Measurements from ENCODE around the gene CEND1. TPM values are rescaled to one million over a fixed set of nuclear protein-coding genes. Genes with fewer than 3 reads are reported as not detected.

Gene CEND1
- total and polyA plus RNA-seq, 2 of the 13 experiments (the other 11 are each of a cell fraction or from before 2014, with no cell fraction given), result not detected

GRCh38 chr11:790721-791564 is 1.1 kb upstream of the CEND1 start (continued):
- TF ChIP-seq ZNF687 (CRISPR knock-in tag; IDR thresholded peaks at IDR 0.05), result 0 out of 2 replicates have a peak, but pooled peaks have one; percentile 7
- TF ChIP-seq, protein P1, sequence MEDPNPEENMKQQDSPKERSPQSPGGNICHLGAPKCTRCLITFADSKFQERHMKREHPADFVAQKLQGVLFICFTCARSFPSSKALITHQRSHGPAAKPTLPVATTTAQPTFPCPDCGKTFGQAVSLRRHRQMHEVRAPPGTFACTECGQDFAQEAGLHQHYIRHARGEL (CRISPR knock-in tag; IDR thresholded peaks at IDR 0.05), result no peak

DNA sequence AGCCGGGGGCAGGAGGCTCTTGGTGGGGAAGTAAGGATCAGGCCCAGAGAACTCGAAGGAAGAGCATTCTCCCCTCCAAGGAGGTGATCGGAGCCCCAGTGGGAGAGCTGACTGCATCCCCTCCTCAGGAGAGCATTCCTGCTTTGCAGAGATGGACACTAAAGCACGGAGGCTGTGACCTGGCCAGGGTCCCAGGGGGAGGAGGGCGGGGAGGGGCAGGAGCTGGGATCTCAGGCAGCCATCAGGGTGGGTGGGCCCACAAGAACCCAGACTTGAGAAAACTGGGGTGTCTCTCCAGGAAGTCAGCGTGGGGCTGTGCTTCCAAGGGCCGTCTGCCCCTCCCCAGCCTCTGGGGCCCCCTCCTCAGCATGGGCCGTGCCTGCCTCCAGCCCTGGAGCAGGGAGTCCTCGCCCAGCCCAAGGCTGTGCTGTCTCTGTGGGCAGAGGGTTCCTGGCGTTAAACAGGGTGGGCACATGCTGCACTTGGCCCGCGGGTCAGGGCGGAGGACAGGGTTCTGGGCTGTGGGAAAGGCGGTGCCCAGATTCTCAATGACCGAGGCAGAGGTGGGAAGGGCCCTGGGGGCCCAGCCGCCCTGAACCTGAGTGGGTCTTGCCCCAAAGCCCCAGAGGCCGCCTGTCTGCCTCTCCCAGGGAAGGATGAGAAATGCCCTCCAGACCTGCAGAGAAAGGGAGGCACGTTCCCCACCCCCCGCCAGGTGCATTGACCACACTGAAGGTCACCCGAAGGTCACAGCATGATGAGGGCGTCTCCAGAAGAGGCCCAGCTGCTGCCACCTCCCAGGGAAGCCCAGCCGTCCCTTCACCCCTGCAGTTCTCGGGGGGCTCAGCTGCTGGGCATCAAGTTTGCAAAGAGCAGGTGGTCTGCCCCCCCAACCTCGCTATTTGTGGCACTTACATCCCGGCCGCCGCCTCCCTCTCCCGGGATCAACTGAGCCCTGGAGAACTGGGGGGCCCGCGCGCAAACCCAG is 643 bp downstream of the CEND1 start:
- H3K4me3 ChIP-seq (replicated peaks in 1 of 3; ENCODE audit: insufficient read depth in 1 of 3, low read depth in 2 of 3, low read length in 3 of 3), result peak overlapping the region in 1 of 3 experiments; percentile 43; a peak in 1 of 6 replicates
- intact Hi-C loops (cut with micrococcal nuclease; ENCODE audit: unreplicated experiment) (no loop called here), in situ Hi-C loops (cut with HindIII; ENCODE audit: extremely low pct_ligation_motif_present, low pct_unique_long_range_greater_than_20kb) (no loop called here)
- no peaks in the 10 kb centered on the region; a peak in 1 of 5 replicates for H3K36me3 ChIP-seq (replicated peaks in 1 of 2; ENCODE audit: control insufficient read depth in 1 of 2, insufficient read depth in 2 of 2, low read length in 2 of 2)
- no peak overlapping the region for H2AFZ ChIP-seq (ENCODE audit: low read length)
- ATAC-seq, result peak; percentile 8
- H4K20me1 ChIP-seq (ENCODE audit: insufficient read depth, low read length), result no peaks in the 10 kb centered on the region
- no peaks in the 10 kb centered on the region for H3K9me3 ChIP-seq (ENCODE audit: low read length)
- H3K4me2 ChIP-seq (ENCODE audit: low read depth, low read length), result peak overlapping the region; percentile 51
- H3K79me2 ChIP-seq (ENCODE audit: insufficient read depth, low read length), result no peaks in the 10 kb centered on the region
- DNase-seq (ENCODE audit: low spot score), result no peak
- peaks cover 21% of the 10 kb centered on the region for H3K4me1 ChIP-seq (ENCODE audit: insufficient read depth, low read length)
- FAIRE-seq, result no peak
- no peak overlapping the region for H3K27ac ChIP-seq (ENCODE audit: extremely low read length, insufficient read depth, low read length)
- no TSS peak for BruUV-seq (replicated peaks)
- H3K9ac ChIP-seq (ENCODE audit: insufficient read depth, low read depth, low read length), result peak overlapping the region; percentile 4; the same call in 1 of the 2 replicates
- no CpG with 5 or more reads among the region's 31 CpGs for WGBS (ENCODE audit: low lambda C conversion rate)
- POLR2A ChIA-PET, result interaction anchor here (0.5 to 1.3 kb wide), 2 partner anchors 14 to 20 kb away, joined by 3 to 4 read pairs; partner anchors contain the start of gene RPLP2
- CTCF ChIA-PET (ENCODE audit: low intra/inter-chr PET ratio, low total read pairs), result no interaction called here
- H3K27me3 ChIP-seq (ENCODE audit: control insufficient read depth in 1 of 2, insufficient read depth in 2 of 2, low read length in 2 of 2), result peaks cover 0 to 2% of the 10 kb centered on the region in 2 experiments; a peak in 1 of 5 replicates
- TF ChIP-seq SOX6 (IDR thresholded peaks at IDR 0.05) (no peak), SOX6 (CRISPR knock-in tag; IDR thresholded peaks at IDR 0.05) (no peak), ZNF564 (CRISPR knock-in tag; IDR thresholded peaks at IDR 0.05) (no peak), AKAP8 (CRISPR knock-in tag; IDR thresholded peaks at IDR 0.05) (peak; percentile 76), AGO1 (IDR thresholded peaks at IDR 0.05; ENCODE audit: low read depth, low read length, poor library complexity, severe bottlenecking) (peak; percentile 54), PCBP1 (IDR thresholded peaks at IDR 0.05; ENCODE audit: borderline replicate concordance, low read depth, low read length) (0 out of 2 replicates have a peak, but pooled peaks have one; percentile 26)
- TF ChIP-seq, protein P2, sequence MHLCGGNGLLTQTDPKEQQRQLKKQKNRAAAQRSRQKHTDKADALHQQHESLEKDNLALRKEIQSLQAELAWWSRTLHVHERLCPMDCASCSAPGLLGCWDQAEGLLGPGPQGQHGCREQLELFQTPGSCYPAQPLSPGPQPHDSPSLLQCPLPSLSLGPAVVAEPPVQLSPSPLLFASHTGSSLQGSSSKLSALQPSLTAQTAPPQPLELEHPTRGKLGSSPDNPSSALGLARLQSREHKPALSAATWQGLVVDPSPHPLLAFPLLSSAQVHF (CRISPR knock-in tag; IDR thresholded peaks at IDR 0.05), result no peak

Measured in HepG2 (cell line).